GM12878 (cell line): ENCODE data around the gene IL34. TPM values are rescaled to one million over a fixed set of nuclear protein-coding genes. Genes with fewer than 3 reads are reported as not detected.

Experiments used
- ATAC-seq: fragments of 200-7000 bp; cut with Tn5 transposase; 3 replicates; pipeline ENCODE4 v1.9.1; 2020; ENCODE audit warnings: mild to moderate bottlenecking, moderate library complexity
- BruUV-seq: library from RNA; stranded (reverse); fragments of 400-500 nt; replicated peaks from 2 replicates; lab custom pipeline; 2021; lab: Mats Ljungman, UMichigan
- CTCF ChIA-PET: fragments of 300-600 bp; sonication (Branson Sonifier 250); formaldehyde crosslinking; extraction: SDS; loops from one replicate; lab custom pipeline; 2021; ENCODE audit warnings: inconsistent platforms; lab: Yijun Ruan, JAX
- POLR2A ChIA-PET: fragments of 350-600 bp; formaldehyde crosslinking; extraction: SDS; loops from one replicate; lab custom pipeline; 2021; ENCODE audit warnings: inconsistent platforms; lab: Charles Lee
- RAD21 ChIA-PET: fragments of 300-600 bp; sonication (Branson Sonifier 250); formaldehyde crosslinking; loops from one replicate; lab custom pipeline; 2023; ENCODE audit warnings: antibody characterized with exemption; ENCODE audit not compliant: unreplicated experiment; lab: Charles Lee
- SMC1A ChIA-PET: fragments of 300-600 bp; sonication (Branson Sonifier 250); formaldehyde crosslinking; loops from one replicate; lab custom pipeline; 2023; ENCODE audit not compliant: unreplicated experiment, uncharacterized antibody; lab: Charles Lee
- DNase-seq: peaks from one replicate; pipeline ENCODE4 v3.0.0-alpha.2; 2011; ENCODE audit warnings: low read depth, low spot score
- FAIRE-seq: peaks from 3 replicates; lab custom pipeline; 2011; peaks lifted over from hg19 to GRCh38; lab: Jason Lieb, UNC
- H2AFZ ChIP-seq: 2 replicates; pipeline ENCODE4 v1.6.0; 2011; ENCODE audit warnings: low read depth, low read length, control low read depth; ENCODE audit not compliant: control insufficient read depth
- H3K27ac ChIP-seq: 2 replicates; pipeline ENCODE4 v1.5.1; 2011; ENCODE audit warnings: control low read depth; ENCODE audit not compliant: control insufficient read depth, insufficient read depth
- H3K27me3 ChIP-seq, 2 experiments: replicated peaks in 1 of 2; 2 replicates each; pipeline versions ENCODE4 v1.6.0 to v1.6.1; 2011; ENCODE audit warnings: low read length in 1 of 2; ENCODE audit not compliant: control insufficient read depth in 2 of 2, insufficient read depth in 2 of 2
- H3K36me3 ChIP-seq, 2 experiments: 2 replicates each; pipeline ENCODE4 v1.5.1; 2011; ENCODE audit warnings: low read length in 1 of 2; ENCODE audit not compliant: control insufficient read depth in 2 of 2, insufficient read depth in 2 of 2
- H3K4me1 ChIP-seq: 2 replicates; pipeline ENCODE4 v1.6.1; 2011; ENCODE audit warnings: mild to moderate bottlenecking, low read length, moderate library complexity, mixed read lengths; ENCODE audit not compliant: control insufficient read depth, insufficient read depth
- H3K4me2 ChIP-seq: 2 replicates; pipeline ENCODE4 v1.6.0; 2011; ENCODE audit warnings: control low read depth; ENCODE audit not compliant: control insufficient read depth, insufficient read depth
- H3K4me3 ChIP-seq: fragments of 200-600 bp; sonication (generic); 2 replicates; pipeline ENCODE4 v1.5.1; 2016
- H3K79me2 ChIP-seq: 2 replicates; pipeline ENCODE4 v1.6.0; 2011; ENCODE audit warnings: low read length; ENCODE audit not compliant: control insufficient read depth, insufficient read depth
- H3K9ac ChIP-seq: 2 replicates; pipeline ENCODE4 v1.8.0; 2011; ENCODE audit warnings: low read length, control low read depth, mixed read lengths; ENCODE audit not compliant: control insufficient read depth, insufficient read depth
- H3K9me3 ChIP-seq: replicated peaks from 3 replicates; pipeline ENCODE4 v1.5.1; 2011; ENCODE audit warnings: mild to moderate bottlenecking, low read length; ENCODE audit not compliant: control insufficient read depth, insufficient read depth
- H4K20me1 ChIP-seq: 2 replicates; pipeline ENCODE4 v1.6.0; 2011; ENCODE audit not compliant: control insufficient read depth, insufficient read depth
- BRCA1 ChIP-seq: IDR thresholded peaks from 2 replicates; pipeline ENCODE4 v1.6.1; 2011; ENCODE audit warnings: low read depth, low read length, improper control_type of control experiment
- EGR1 ChIP-seq, 2 experiments: IDR thresholded peaks; 1 replicate in 1 of 2; 2 replicates in 1 of 2; pipeline ENCODE4 v1.6.1; 2011 to 2012; ENCODE audit warnings: low read depth in 2 of 2, low read length in 2 of 2, borderline replicate concordance in 1 of 2, mild to moderate bottlenecking in 1 of 2, moderate library complexity in 1 of 2
- FOS ChIP-seq: IDR thresholded peaks from 3 replicates; pipeline ENCODE4 v1.6.1; 2011; ENCODE audit warnings: borderline replicate concordance; ENCODE audit not compliant: insufficient read length; ENCODE audit errors: extremely low read depth
- MEF2A ChIP-seq: IDR thresholded peaks from 2 replicates; pipeline ENCODE4 v1.6.1; 2011; ENCODE audit warnings: low read depth, mild to moderate bottlenecking, low read length, moderate library complexity; ENCODE audit not compliant: insufficient read depth
- NFYA ChIP-seq: IDR thresholded peaks from 2 replicates; pipeline ENCODE4 v1.6.1; 2011; ENCODE audit warnings: low read depth, mild to moderate bottlenecking, low read length, improper control_type of control experiment, borderline replicate concordance
- NR2C1 ChIP-seq: fragments of 450-650 bp; IDR thresholded peaks from 2 replicates; pipeline ENCODE4 v1.6.1; 2017; ENCODE audit warnings: antibody characterized with exemption, mild to moderate bottlenecking, moderate library complexity
- PML ChIP-seq: IDR thresholded peaks from 2 replicates; pipeline ENCODE4 v1.6.1; 2012; ENCODE audit warnings: low read length, inconsistent platforms
- SREBF1 ChIP-seq: IDR thresholded peaks from 2 replicates; pipeline ENCODE4 v1.6.1; 2012; ENCODE audit warnings: mild to moderate bottlenecking, low read length
- SUPT20H ChIP-seq: IDR thresholded peaks from 2 replicates; pipeline ENCODE4 v1.6.1; 2011; ENCODE audit warnings: low read depth, mild to moderate bottlenecking, low read length, moderate library complexity, borderline replicate concordance; ENCODE audit not compliant: control insufficient read depth
- WGBS: methylation state at CpG from one replicate; pipeline ENCODE4 v1.1.6; 2016; ENCODE audit warnings: low lambda C conversion rate; ENCODE audit not compliant: insufficient replicate concordance, insufficient coverage; ENCODE audit errors: missing lambda C conversion rate; 5-methylcytosine and 5-hydroxymethylcytosine counted together
- in situ Hi-C: fragments of 300-500 bp; cut with MboI; formaldehyde crosslinking; loops from 9 replicates; pipeline ENCODE4 v1.14.3; 2018; ENCODE audit warnings: mixed read lengths
- intact Hi-C: fragments of 100-400 bp; cut with micrococcal nuclease; formaldehyde crosslinking; loops from one replicate; pipeline ENCODE4 v1.14.2; 2022; ENCODE audit not compliant: unreplicated experiment
- polyA plus RNA-seq, 11 experiments: library from polyadenylated mRNA; depleted of rRNA in 4 of 11; unstranded in 6 of 11; stranded (reverse) in 5 of 11; fragments of >200 nt; fragmentation: Nextera tagmentation in 4 of 11; fragmentation: Illumina TruSeq in 1 of 11; extraction: Ambion mirVana in 4 of 11; extraction: Trizol in 1 of 11; gene quantifications; 1 replicate in 1 of 11; 2 replicates in 10 of 11; pipeline versions ENCODE4 v1.2.1 to v1.2.3, GENCODE V29; 2011 to 2016; ENCODE audit warnings: inconsistent platforms in 2 of 11, missing spikeins in 2 of 11, low read depth in 1 of 11
- total RNA-seq, 4 experiments: library from RNA; depleted of rRNA in 3 of 4; stranded (reverse); fragments of >200 nt in 3 of 4; fragmentation: Illumina TruSeq in 1 of 4; extraction: Trizol in 1 of 4; gene quantifications; 2 replicates each; pipeline versions ENCODE4 v1.2.1 to v1.2.3, GENCODE V29; 2013 to 2021
- TF ChIP-seq, protein P1 (sequence below): fragments of 450-650 bp; IDR thresholded peaks from 2 replicates; pipeline ENCODE4 v1.6.1; 2017; ENCODE audit warnings: borderline replicate concordance
- TF ChIP-seq, protein P2 (sequence below): IDR thresholded peaks from 2 replicates; pipeline ENCODE4 v1.6.1; 2012; ENCODE audit warnings: improper control_type of control experiment, low read depth, low read length; ENCODE audit not compliant: insufficient replicate concordance

The IL34 gene
- total and polyA plus RNA-seq, 10 of the 15 experiments (the other 5 are each of a cell fraction or from before 2014, with no cell fraction given) = 0.27 to 0.40 TPM; not detected in 8

DNA sequence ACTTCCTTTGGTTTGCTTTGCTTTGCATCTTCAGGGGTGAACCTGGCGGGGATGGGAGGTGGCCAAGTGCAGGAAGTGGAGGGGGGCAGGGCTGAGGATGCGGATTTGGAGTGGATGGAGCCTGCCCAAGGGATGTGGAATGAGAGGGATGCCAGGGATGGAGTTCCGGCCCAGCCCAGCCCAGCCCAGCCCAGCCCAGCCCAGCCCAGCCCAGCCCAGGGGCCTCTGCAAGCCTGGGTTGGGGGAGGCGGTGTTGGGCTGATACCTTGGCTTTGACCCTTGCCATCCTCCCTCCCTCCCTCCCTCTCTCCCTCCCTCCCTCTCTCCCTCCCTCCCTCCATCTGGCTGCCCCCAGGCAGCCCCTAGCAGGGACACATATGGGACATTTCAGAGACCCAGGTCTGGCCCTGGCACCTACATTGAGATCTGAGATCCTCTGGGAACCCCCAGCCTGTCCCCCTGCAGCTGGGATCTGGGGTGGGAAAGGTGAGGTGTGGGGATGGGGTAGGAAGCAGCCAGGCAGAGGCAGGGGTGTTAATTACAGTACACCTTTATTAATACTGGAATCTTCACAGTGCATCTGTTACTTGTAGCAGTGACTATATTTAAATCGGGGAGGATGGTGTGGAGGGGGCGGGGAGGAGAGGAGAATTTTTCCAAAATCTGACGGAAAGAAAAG is 14.5 kb downstream of the IL34 start:
- CTCF ChIA-PET = no interaction called here
- SMC1A ChIA-PET = no interaction called here
- in situ Hi-C loops = no loop called here
- ATAC-seq = no peak
- Histone ChIP-seq H3K9ac (no peak overlapping the region), H3K4me2 (no peak overlapping the region), H3K9me3 (no peaks in the 10 kb centered on the region), H3K27me3 (no peaks in the 10 kb centered on the region), H3K4me3 (no peak overlapping the region), H2AFZ (no peak overlapping the region), H3K27ac (no peak overlapping the region), H3K4me1 (no peaks in the 10 kb centered on the region), H3K36me3 (no peaks in the 10 kb centered on the region), H4K20me1 (no peaks in the 10 kb centered on the region), H3K79me2 (no peaks in the 10 kb centered on the region)
- WGBS = 31% methylated on average over 4 of the region's 7 CpGs
- TF ChIP-seq BRCA1 (no peak), NFYA (no peak), PML (no peak), MEF2A (no peak), EGR1 (IDR thresholded peaks at IDR 0.05; ENCODE audit: borderline replicate concordance in 1 of 2, low read depth in 2 of 2, low read length in 2 of 2) (no peak), SUPT20H (no peak), SREBF1 (no peak), FOS (no peak), NR2C1 (no peak)
- TF ChIP-seq, protein P1, sequence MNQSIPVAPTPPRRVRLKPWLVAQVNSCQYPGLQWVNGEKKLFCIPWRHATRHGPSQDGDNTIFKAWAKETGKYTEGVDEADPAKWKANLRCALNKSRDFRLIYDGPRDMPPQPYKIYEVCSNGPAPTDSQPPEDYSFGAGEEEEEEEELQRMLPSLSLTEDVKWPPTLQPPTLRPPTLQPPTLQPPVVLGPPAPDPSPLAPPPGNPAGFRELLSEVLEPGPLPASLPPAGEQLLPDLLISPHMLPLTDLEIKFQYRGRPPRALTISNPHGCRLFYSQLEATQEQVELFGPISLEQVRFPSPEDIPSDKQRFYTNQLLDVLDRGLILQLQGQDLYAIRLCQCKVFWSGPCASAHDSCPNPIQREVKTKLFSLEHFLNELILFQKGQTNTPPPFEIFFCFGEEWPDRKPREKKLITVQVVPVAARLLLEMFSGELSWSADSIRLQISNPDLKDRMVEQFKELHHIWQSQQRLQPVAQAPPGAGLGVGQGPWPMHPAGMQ = no peak
- TF ChIP-seq, protein P2, sequence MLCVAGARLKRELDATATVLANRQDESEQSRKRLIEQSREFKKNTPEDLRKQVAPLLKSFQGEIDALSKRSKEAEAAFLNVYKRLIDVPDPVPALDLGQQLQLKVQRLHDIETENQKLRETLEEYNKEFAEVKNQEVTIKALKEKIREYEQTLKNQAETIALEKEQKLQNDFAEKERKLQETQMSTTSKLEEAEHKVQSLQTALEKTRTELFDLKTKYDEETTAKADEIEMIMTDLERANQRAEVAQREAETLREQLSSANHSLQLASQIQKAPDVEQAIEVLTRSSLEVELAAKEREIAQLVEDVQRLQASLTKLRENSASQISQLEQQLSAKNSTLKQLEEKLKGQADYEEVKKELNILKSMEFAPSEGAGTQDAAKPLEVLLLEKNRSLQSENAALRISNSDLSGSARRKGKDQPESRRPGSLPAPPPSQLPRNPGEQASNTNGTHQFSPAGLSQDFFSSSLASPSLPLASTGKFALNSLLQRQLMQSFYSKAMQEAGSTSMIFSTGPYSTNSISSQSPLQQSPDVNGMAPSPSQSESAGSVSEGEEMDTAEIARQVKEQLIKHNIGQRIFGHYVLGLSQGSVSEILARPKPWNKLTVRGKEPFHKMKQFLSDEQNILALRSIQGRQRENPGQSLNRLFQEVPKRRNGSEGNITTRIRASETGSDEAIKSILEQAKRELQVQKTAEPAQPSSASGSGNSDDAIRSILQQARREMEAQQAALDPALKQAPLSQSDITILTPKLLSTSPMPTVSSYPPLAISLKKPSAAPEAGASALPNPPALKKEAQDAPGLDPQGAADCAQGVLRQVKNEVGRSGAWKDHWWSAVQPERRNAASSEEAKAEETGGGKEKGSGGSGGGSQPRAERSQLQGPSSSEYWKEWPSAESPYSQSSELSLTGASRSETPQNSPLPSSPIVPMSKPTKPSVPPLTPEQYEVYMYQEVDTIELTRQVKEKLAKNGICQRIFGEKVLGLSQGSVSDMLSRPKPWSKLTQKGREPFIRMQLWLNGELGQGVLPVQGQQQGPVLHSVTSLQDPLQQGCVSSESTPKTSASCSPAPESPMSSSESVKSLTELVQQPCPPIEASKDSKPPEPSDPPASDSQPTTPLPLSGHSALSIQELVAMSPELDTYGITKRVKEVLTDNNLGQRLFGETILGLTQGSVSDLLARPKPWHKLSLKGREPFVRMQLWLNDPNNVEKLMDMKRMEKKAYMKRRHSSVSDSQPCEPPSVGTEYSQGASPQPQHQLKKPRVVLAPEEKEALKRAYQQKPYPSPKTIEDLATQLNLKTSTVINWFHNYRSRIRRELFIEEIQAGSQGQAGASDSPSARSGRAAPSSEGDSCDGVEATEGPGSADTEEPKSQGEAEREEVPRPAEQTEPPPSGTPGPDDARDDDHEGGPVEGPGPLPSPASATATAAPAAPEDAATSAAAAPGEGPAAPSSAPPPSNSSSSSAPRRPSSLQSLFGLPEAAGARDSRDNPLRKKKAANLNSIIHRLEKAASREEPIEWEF = no peak
- RAD21 ChIA-PET = no interaction called here
- intact Hi-C loops = no loop called here
- POLR2A ChIA-PET = no interaction called here
- no peak for FAIRE-seq
- BruUV-seq = no TSS peak
- no peak for DNase-seq
